GM23338 (cell line): ENCODE data around the gene CACNB2. TPM values are rescaled to one million over a fixed set of nuclear protein-coding genes. Genes with fewer than 3 reads are reported as not detected.

ENCODE experiments used
- ATAC-seq: fragments of 200-7000 bp; cut with Tn5 transposase; 3 replicates; pipeline ENCODE4 v1.9.1; 2020
- DNase-seq: peaks from one replicate; pipeline ENCODE4 v3.0.0-alpha.2; 2015; ENCODE audit warnings: low spot score
- H2AFZ ChIP-seq: fragments of 200-600 bp; sonication (generic); 2 replicates; pipeline ENCODE4 v1.8.0; 2016; ENCODE audit warnings: antibody characterized with exemption, mild to moderate bottlenecking, moderate library complexity
- H3F3A ChIP-seq: fragments of 200-600 bp; sonication (generic); replicated peaks from 2 replicates; pipeline ENCODE4 v1.8.0; 2017; ENCODE audit warnings: antibody characterized with exemption, mixed run types, low read depth
- H3K27ac ChIP-seq: fragments of 200-600 bp; sonication (generic); 2 replicates; pipeline ENCODE4 v1.6.1; 2016; ENCODE audit warnings: low read depth
- H3K27me3 ChIP-seq: fragments of 200-600 bp; sonication (generic); 2 replicates; pipeline ENCODE4 v1.8.0; 2016; ENCODE audit warnings: mild to moderate bottlenecking, mixed run types, moderate library complexity; ENCODE audit not compliant: insufficient read depth
- H3K36me3 ChIP-seq: fragments of 200-600 bp; sonication (generic); 2 replicates; pipeline ENCODE4 v1.8.0; 2016; ENCODE audit warnings: mild to moderate bottlenecking; ENCODE audit not compliant: insufficient read depth
- H3K4me1 ChIP-seq: fragments of 200-600 bp; sonication (generic); 2 replicates; pipeline ENCODE4 v1.8.0; 2016; ENCODE audit warnings: mild to moderate bottlenecking, moderate library complexity; ENCODE audit not compliant: insufficient read depth
- H3K4me2 ChIP-seq: fragments of 200-600 bp; sonication (generic); 2 replicates; pipeline ENCODE4 v1.7.1; 2017; ENCODE audit warnings: mixed run types
- H3K4me3 ChIP-seq: fragments of 200-600 bp; sonication (generic); 2 replicates; pipeline ENCODE4 v1.6.1; 2016; ENCODE audit warnings: mixed run types
- H3K79me2 ChIP-seq: fragments of 200-600 bp; sonication (generic); replicated peaks from 2 replicates; pipeline ENCODE4 v1.8.0; 2017; ENCODE audit warnings: mild to moderate bottlenecking; ENCODE audit not compliant: insufficient read depth
- H3K9me2 ChIP-seq: fragments of 200-600 bp; sonication (generic); 2 replicates; pipeline ENCODE4 v1.8.0; 2017; ENCODE audit not compliant: insufficient read depth
- H4K20me1 ChIP-seq: fragments of 200-600 bp; sonication (generic); replicated peaks from 2 replicates; pipeline ENCODE4 v1.8.0; 2017; ENCODE audit warnings: mild to moderate bottlenecking; ENCODE audit not compliant: insufficient read depth
- H3K27ac Mint-ChIP-seq: 2 replicates; pipeline ENCODE4 v1.8.0; 2020; ENCODE audit warnings: inconsistent platforms, mild to moderate bottlenecking, moderate library complexity, mixed read lengths
- H3K27me3 Mint-ChIP-seq: 3 replicates; pipeline ENCODE4 v1.8.0; 2022; ENCODE audit warnings: low read depth, mild to moderate bottlenecking, moderate library complexity, mixed read lengths, inconsistent platforms; ENCODE audit not compliant: insufficient read depth, poor library complexity
- H3K36me3 Mint-ChIP-seq: 3 replicates; pipeline ENCODE4 v1.8.0; 2021; ENCODE audit warnings: low read depth, mild to moderate bottlenecking, inconsistent platforms, moderate library complexity, mixed read lengths
- H3K4me1 Mint-ChIP-seq: 3 replicates; pipeline ENCODE4 v1.8.0; 2020; ENCODE audit warnings: mild to moderate bottlenecking, inconsistent platforms, mixed read lengths
- H3K4me3 Mint-ChIP-seq: 3 replicates; pipeline ENCODE4 v1.8.0; 2021; ENCODE audit warnings: moderate library complexity, mild to moderate bottlenecking, inconsistent platforms, mixed read lengths
- H3K9me3 Mint-ChIP-seq: 3 replicates; pipeline ENCODE4 v1.8.0; 2020; ENCODE audit warnings: moderate library complexity, mild to moderate bottlenecking, inconsistent platforms, mixed read lengths
- ETS1 ChIP-seq: IDR thresholded peaks from 2 replicates; pipeline ENCODE4 v1.6.1; 2016; ENCODE audit warnings: antibody characterized with exemption
- EZH2 ChIP-seq: fragments of 200-600 bp; sonication (generic); IDR thresholded peaks from one replicate; pipeline ENCODE4 v1.8.0; 2017; ENCODE audit warnings: antibody characterized with exemption, mild to moderate bottlenecking, low read depth; ENCODE audit not compliant: unreplicated experiment
- EZH2phosphoT487 ChIP-seq: fragments of 200-600 bp; sonication (generic); IDR thresholded peaks from one replicate; pipeline ENCODE4 v1.8.1; 2018; ENCODE audit warnings: antibody characterized with exemption; ENCODE audit not compliant: unreplicated experiment
- POLR2AphosphoS5 ChIP-seq: IDR thresholded peaks from 2 replicates; pipeline ENCODE4 v1.6.1; 2016; ENCODE audit warnings: antibody characterized with exemption, low read depth
- REST ChIP-seq: IDR thresholded peaks from one replicate; pipeline ENCODE4 v1.6.1; 2018; ENCODE audit warnings: antibody characterized with exemption; ENCODE audit not compliant: unreplicated experiment
- ZNF331 ChIP-seq: fragments of 250-450 bp; sonication (Bioruptor Pico); IDR thresholded peaks from 2 replicates; pipeline ENCODE4 v1.5.0; 2020; ENCODE audit warnings: low read depth, mild to moderate bottlenecking, moderate library complexity
- polyA plus RNA-seq: library from polyadenylated mRNA; unstranded; fragments of >200 nt; fragmentation: Nextera tagmentation; extraction: Ambion mirVana; gene quantifications from 2 replicates; pipeline ENCODE4 v1.2.1, GENCODE V29; 2016
- total RNA-seq: library from RNA; depleted of rRNA; stranded (reverse); fragments of >200 nt; shearing (Covaris generic); gene quantifications from 2 replicates; pipeline ENCODE4 v1.2.3, GENCODE V29; 2014

The CACNB2 gene
- total and polyA plus RNA-seq, 2 experiments from 2014 or later, result 5.0 to 5.9 TPM

GRCh38 chr10:18226336-18226735, 86.1 kb downstream of the CACNB2 start (continued):
- no peak for TF ChIP-seq EZH2phosphoT487
- no peak for TF ChIP-seq ETS1
- TF ChIP-seq REST, result no peak
- TF ChIP-seq POLR2AphosphoS5, result no peak

- H4K20me1 ChIP-seq, result no peaks in the 10 kb centered on the region
- Mint-ChIP-seq H3K4me1 (peaks cover 10% of the 10 kb centered on the region), H3K36me3 (no peaks in the 10 kb centered on the region; the same call in 2 of the 3 replicates), H3K27ac (no peak overlapping the region), H3K9me3 (no peaks in the 10 kb centered on the region), H3K4me3 (no peak overlapping the region), H3K27me3 (no peaks in the 10 kb centered on the region)
- ATAC-seq, result no peak
- H3F3A ChIP-seq, result no peaks in the 10 kb centered on the region
- H2AFZ ChIP-seq, result no peak overlapping the region
- H3K9me2 ChIP-seq, result no peaks in the 10 kb centered on the region
- no peak overlapping the region for H3K27ac ChIP-seq
- no peak overlapping the region for H3K4me3 ChIP-seq
- no peaks in the 10 kb centered on the region for H3K4me1 ChIP-seq
- no peaks in the 10 kb centered on the region for H3K79me2 ChIP-seq
- DNase-seq, result no peak
- H3K36me3 ChIP-seq, result no peaks in the 10 kb centered on the region
- H3K27me3 ChIP-seq, result no peaks in the 10 kb centered on the region
- no peak overlapping the region for H3K4me2 ChIP-seq
- no peak for TF ChIP-seq REST
- TF ChIP-seq EZH2, result no peak
- no peak for TF ChIP-seq ZNF331 (CRISPR knock-in tag)
- no peak for TF ChIP-seq POLR2AphosphoS5
These were observed 89.6 kb downstream of the CACNB2 start for GRCh38 chr10:18229826-18230225.
